Hippocampal formation (tissue), 2 donors: ENCODE results near the gene TMEM184B.

Source experiments
- DNase-seq, 2 donors: peaks; one replicate each; lab custom pipeline; 2025; lab: John Stamatoyannopoulos, UW

TMEM184B gene

GRCh38 chr22:38308791-38309498, 36.1 kb upstream of the TMEM184B start:
- no peak for DNase-seq

- DNase-seq: no peak
Observed at GRCh38 chr22:38305471-38306448, 33.0 kb upstream of the TMEM184B start.

- peak in 1 of 2 donors; percentile 16 for DNase-seq
Observed at GRCh38 chr22:38304526-38304925, 31.7 kb upstream of the TMEM184B start.

- DNase-seq: no peak
Observed at GRCh38 chr22:38303974-38304373, 31.2 kb upstream of the TMEM184B start.

- DNase-seq: no peak
Observed at GRCh38 chr22:38302906-38303305, 30.1 kb upstream of the TMEM184B start.

- DNase-seq: no peak
Observed at GRCh38 chr22:38300946-38301345, 28.1 kb upstream of the TMEM184B start.

- no peak for DNase-seq
Observed at GRCh38 chr22:38300197-38300945, 27.6 kb upstream of the TMEM184B start.

- DNase-seq: no peak
Observed at GRCh38 chr22:38299770-38300102, 26.9 kb upstream of the TMEM184B start.

- DNase-seq: no peak
Observed at GRCh38 chr22:38298312-38299005, 25.6 kb upstream of the TMEM184B start.

GRCh38 chr22:38296372-38296771, 23.6 kb upstream of the TMEM184B start:
- no peak for DNase-seq

GRCh38 chr22:38295863-38296262, 23.1 kb upstream of the TMEM184B start:
- DNase-seq: no peak

GRCh38 chr22:38295339-38295738, 22.5 kb upstream of the TMEM184B start:
- no peak for DNase-seq

- no peak for DNase-seq
Observed at GRCh38 chr22:38294193-38294592, 21.4 kb upstream of the TMEM184B start.

- DNase-seq: no peak
Observed at GRCh38 chr22:38292694-38293093, 19.9 kb upstream of the TMEM184B start.

GRCh38 chr22:38291201-38291777, 18.5 kb upstream of the TMEM184B start:
- DNase-seq: no peak

GRCh38 chr22:38290347-38290746, 17.5 kb upstream of the TMEM184B start:
- no peak for DNase-seq

- no peak for DNase-seq
Observed at GRCh38 chr22:38289583-38290082, 16.8 kb upstream of the TMEM184B start.

- DNase-seq: no peak
Observed at GRCh38 chr22:38286915-38287669, 14.3 kb upstream of the TMEM184B start.

GRCh38 chr22:38285018-38285417, 12.2 kb upstream of the TMEM184B start:
- DNase-seq: no peak

GRCh38 chr22:38284042-38284402, 11.2 kb upstream of the TMEM184B start:
- DNase-seq: no peak

GRCh38 chr22:38282397-38282796, 9.6 kb upstream of the TMEM184B start:
- DNase-seq: no peak
